HL-60 (cell line): ENCODE results near the gene ZNF850.

Experiments
- DNase-seq, 2 experiments: peaks; one replicate each; pipeline ENCODE4 v3.0.0-alpha.2; 2010 to 2020; ENCODE audit warnings: low read depth in 1 of 2, low spot score in 1 of 2
- H3K27ac ChIP-seq: fragments of 250-450 bp; sonication (Bioruptor Pico); replicated peaks from 2 replicates; pipeline ENCODE4 v1.5.1; 2020; ENCODE audit warnings: mild to moderate bottlenecking, moderate library complexity
- H3K27me3 ChIP-seq: fragments of 250-450 bp; sonication (Bioruptor Pico); 2 replicates; pipeline ENCODE4 v1.5.1; 2021; ENCODE audit warnings: mild to moderate bottlenecking, moderate library complexity; ENCODE audit not compliant: insufficient read depth, poor library complexity, severe bottlenecking
- H3K4me3 ChIP-seq: replicated peaks from 2 replicates; pipeline ENCODE4 v1.5.1; 2011; ENCODE audit warnings: mild to moderate bottlenecking, control low read depth, low read length; ENCODE audit not compliant: insufficient read depth
- CTCF ChIP-seq: IDR thresholded peaks from one replicate; pipeline ENCODE4 v1.5.1; 2011; ENCODE audit warnings: low read length, control low read depth, inconsistent platforms; ENCODE audit not compliant: insufficient read depth
- GABPA ChIP-seq: IDR thresholded peaks from 2 replicates; pipeline ENCODE4 v1.6.1; 2012; ENCODE audit warnings: low read depth
- POLR2AphosphoS5 ChIP-seq: IDR thresholded peaks from 2 replicates; pipeline ENCODE4 v1.6.1; 2012; ENCODE audit warnings: low read depth
- REST ChIP-seq: IDR thresholded peaks from 2 replicates; pipeline ENCODE4 v1.6.1; 2012; ENCODE audit warnings: low read depth; ENCODE audit not compliant: insufficient replicate concordance
- SPI1 ChIP-seq: IDR thresholded peaks from 2 replicates; pipeline ENCODE4 v1.6.1; 2012; ENCODE audit warnings: low read depth, mild to moderate bottlenecking, borderline replicate concordance

ZNF850 gene

DNA sequence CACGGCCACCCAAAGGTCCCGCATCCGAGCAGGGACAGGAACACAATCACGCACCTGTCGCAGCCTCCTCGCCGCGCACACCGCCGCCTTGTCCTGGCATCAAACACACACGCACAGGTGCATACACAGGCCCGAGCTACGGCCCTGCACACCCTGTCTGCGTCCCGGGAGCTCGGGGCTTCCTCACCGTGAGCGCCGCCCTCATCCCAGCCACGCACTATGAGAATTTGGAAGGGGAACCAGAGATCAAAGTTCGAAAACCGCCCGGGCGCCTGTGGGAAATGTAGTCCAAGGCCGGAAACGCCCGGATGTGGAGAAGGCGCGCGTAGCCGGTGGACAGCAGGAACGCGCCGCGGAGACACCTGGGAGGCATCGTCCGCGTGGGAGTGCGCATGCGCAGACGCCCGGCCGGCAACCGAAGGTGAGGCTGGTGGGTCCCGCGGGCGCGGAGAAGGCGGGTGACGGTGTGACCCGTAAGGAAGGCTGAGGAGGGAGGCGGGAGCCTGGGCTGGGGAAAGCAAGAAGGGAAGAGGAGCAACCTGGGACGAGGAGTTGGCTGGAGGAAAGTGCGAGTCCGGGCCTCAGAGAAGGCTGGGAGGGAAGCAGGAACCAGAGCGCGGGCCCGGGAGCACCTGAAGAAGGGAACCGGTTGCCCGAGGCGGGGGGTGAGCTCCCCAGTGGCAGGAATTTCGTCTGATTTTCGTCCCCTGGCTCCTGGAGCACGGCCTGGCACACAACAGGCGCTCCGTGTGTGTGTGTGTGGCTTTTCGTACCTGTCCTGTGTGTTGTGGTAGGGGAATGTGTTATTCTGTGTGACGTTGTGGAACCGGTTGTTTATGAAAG is 85.2 kb downstream of the ZNF850 start, which contains the start of gene ZNF567:
Gene ZNF567 (plus strand): TSS at position 399 of the 843 bp plus-strand sequence. CDS start 7,256 bp downstream, outside the sequence.
- peak within 1 kb of the TSS; percentile 91 for H3K4me3 ChIP-seq
- H3K27ac ChIP-seq, result peak within 1 kb of the TSS; percentile 80
- no peaks in the 10 kb centered on the region for H3K27me3 ChIP-seq
- peak; percentile 98 to 99 for DNase-seq
- TF ChIP-seq SPI1, result peak; percentile 12; the same call in 1 of the 2 replicates
- no peak for TF ChIP-seq REST
- TF ChIP-seq POLR2AphosphoS5, result peak; percentile 79
- TF ChIP-seq GABPA, result peak; percentile 49; the same call in 1 of the 2 replicates
- TF ChIP-seq CTCF, result no peak

DNA sequence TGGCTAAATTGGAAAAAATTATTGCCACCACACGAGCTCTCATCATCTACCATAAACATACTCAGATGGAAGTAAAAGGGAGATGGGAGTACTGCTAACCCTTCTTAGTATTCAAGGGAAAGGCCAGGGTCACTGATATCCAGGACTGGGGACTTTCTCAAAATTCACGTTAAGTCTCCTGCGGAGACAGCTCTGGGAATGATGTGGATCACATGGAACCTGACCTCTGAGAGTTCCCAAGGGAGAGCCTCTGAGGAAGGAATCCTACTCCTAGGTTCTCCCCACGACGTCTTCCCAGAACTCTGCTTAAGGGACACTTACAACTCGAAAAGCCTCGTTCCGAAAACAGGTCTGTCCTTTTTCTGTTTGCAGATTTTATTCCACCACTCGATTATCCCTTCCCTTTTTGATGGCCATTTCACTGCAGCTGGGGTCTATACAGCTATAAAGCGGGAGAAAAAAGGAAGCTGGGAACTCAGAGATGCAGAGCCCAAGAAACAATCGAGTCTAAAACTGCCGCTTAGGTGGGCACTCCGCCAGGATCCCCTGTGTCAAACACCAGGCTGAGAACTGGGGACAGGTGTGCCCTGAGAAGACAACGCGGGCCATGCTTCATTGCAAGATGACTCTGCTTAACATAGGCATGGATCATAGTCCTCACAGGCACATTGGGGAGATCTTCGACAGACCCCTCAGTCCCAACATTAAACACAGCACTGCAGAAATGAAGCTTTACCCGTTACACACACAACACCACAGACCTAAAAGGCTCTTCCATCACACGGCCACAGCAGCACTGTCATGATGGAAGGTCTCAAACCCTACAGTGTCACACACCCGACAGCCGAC is 86.0 kb downstream of the ZNF850 start:
- TF ChIP-seq SPI1, result no peak; the same call in 1 of the 2 replicates
- TF ChIP-seq GABPA, result no peak
- TF ChIP-seq REST, result no peak
- no peak for TF ChIP-seq CTCF
- TF ChIP-seq POLR2AphosphoS5, result no peak
- peak overlapping the region; percentile 80 for H3K27ac ChIP-seq
- peak overlapping the region; percentile 91 for H3K4me3 ChIP-seq
- no peaks in the 10 kb centered on the region for H3K27me3 ChIP-seq
- DNase-seq, result no peak

GRCh38 chr19:36685835-36686234 is 86.8 kb downstream of the ZNF850 start:
- peak in 1 of 2 experiments; percentile 20 for DNase-seq
- TF ChIP-seq POLR2AphosphoS5, result no peak
- peak; percentile 53; the same call in 1 of the 2 replicates for TF ChIP-seq SPI1
- TF ChIP-seq REST, result no peak
- TF ChIP-seq GABPA, result no peak
- TF ChIP-seq CTCF, result no peak
- Histone ChIP-seq H3K27me3 (no peaks in the 10 kb centered on the region), H3K27ac (peak overlapping the region; percentile 80), H3K4me3 (no peak overlapping the region)
